Measurements from ENCODE around the gene CAPRIN2. TPM values are rescaled to one million over a fixed set of nuclear protein-coding genes. Genes with fewer than 3 reads are reported as not detected.
A peak's percentile ranks its signal among the peaks of the same experiment; 100 is the strongest.

Gene CAPRIN2
- total RNA-seq, 2 experiments from 2014 or later: 14.4 to 15.6 TPM

- peak overlapping the region; percentile 66 for H3K27ac Mint-ChIP-seq
- H3K4me3 Mint-ChIP-seq: peak overlapping the region; percentile 94
- CTCF ChIA-PET: interaction anchor here (0.6 to 3.8 kb wide), 7 partner anchors 9 to 557 kb away, joined by 3 to 36 read pairs (median 5); partner anchors contain the start of genes CAPRIN2 and DDX11
- peaks cover 29% of the 10 kb centered on the region for H3K4me1 Mint-ChIP-seq
- no peaks in the 10 kb centered on the region for H3K9me3 Mint-ChIP-seq
- H3K36me3 Mint-ChIP-seq (ENCODE audit: low read depth): peaks cover 6% of the 10 kb centered on the region
- DNase-seq: no peak
- H3K27me3 Mint-ChIP-seq: peaks cover 3% of the 10 kb centered on the region
- POLR2A ChIA-PET: interaction anchor here (1.2 to 2.1 kb wide), 8 partner anchors 9 to 1313 kb away, joined by 3 to 31 read pairs (median 5); partner anchors contain the start of genes CAPRIN2 and ERGIC2
These were observed 60.1 kb downstream of the CAPRIN2 start for GRCh38 chr12:30694412-30695198.

- no peak overlapping the region for H3K4me3 Mint-ChIP-seq
- peaks cover 29% of the 10 kb centered on the region for H3K4me1 Mint-ChIP-seq
- CTCF ChIA-PET: no interaction called here
- POLR2A ChIA-PET: no interaction called here
- DNase-seq: no peak
- H3K27ac Mint-ChIP-seq: no peak overlapping the region
- H3K9me3 Mint-ChIP-seq: no peaks in the 10 kb centered on the region
- no peaks in the 10 kb centered on the region for H3K27me3 Mint-ChIP-seq
- H3K36me3 Mint-ChIP-seq (ENCODE audit: low read depth): peaks cover 6% of the 10 kb centered on the region
These were observed 62.3 kb downstream of the CAPRIN2 start for GRCh38 chr12:30692470-30692869.

- CTCF ChIA-PET: no interaction called here
- Mint-ChIP-seq H3K9me3 (no peaks in the 10 kb centered on the region), H3K27me3 (no peaks in the 10 kb centered on the region), H3K36me3 (ENCODE audit: low read depth) (peaks cover 6% of the 10 kb centered on the region), H3K27ac (no peak overlapping the region), H3K4me1 (peaks cover 28% of the 10 kb centered on the region), H3K4me3 (no peak overlapping the region)
- POLR2A ChIA-PET: no interaction called here
- no peak for DNase-seq
These were observed 63.5 kb downstream of the CAPRIN2 start for GRCh38 chr12:30691122-30691879.

GRCh38 chr12:30687265-30687986 is 67.3 kb downstream of the CAPRIN2 start:
- Mint-ChIP-seq H3K36me3 (ENCODE audit: low read depth) (peaks cover 18% of the 10 kb centered on the region), H3K27me3 (no peaks in the 10 kb centered on the region), H3K9me3 (no peaks in the 10 kb centered on the region), H3K4me1 (peaks cover 3% of the 10 kb centered on the region), H3K27ac (no peak overlapping the region), H3K4me3 (no peak overlapping the region)
- no peak for DNase-seq
- POLR2A ChIA-PET: no interaction called here
- CTCF ChIA-PET: no interaction called here

DNA sequence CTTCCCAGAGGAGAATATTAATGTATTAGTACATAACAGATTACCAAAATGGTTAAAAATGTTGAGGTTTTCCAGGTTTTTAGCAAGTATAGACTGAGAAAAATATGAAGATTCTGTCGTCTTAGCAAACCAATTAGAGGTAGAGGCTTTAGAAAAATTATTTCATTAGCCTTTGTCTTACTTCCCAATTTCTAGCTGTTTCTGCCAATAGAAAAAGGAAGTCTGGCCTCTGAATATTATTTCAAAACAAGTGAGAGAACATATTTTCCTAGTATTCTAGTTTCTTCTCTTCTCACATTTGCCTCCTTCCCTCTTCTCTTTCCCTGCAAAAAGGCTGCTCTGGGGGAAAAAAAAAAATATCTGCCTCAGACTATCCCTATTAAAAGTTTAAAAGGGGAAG is 75.5 kb downstream of the CAPRIN2 start:
- Mint-ChIP-seq H3K27me3 (no peaks in the 10 kb centered on the region), H3K27ac (no peak overlapping the region), H3K4me3 (no peak overlapping the region), H3K4me1 (no peaks in the 10 kb centered on the region), H3K36me3 (ENCODE audit: low read depth) (peaks cover 51% of the 10 kb centered on the region), H3K9me3 (no peaks in the 10 kb centered on the region)
- CTCF ChIA-PET: no interaction called here
- POLR2A ChIA-PET: no interaction called here
- no peak for DNase-seq

- H3K9me3 Mint-ChIP-seq: no peaks in the 10 kb centered on the region
- POLR2A ChIA-PET: no interaction called here
These were observed 76.5 kb downstream of the CAPRIN2 start for GRCh38 chr12:30678221-30678620.

DNA sequence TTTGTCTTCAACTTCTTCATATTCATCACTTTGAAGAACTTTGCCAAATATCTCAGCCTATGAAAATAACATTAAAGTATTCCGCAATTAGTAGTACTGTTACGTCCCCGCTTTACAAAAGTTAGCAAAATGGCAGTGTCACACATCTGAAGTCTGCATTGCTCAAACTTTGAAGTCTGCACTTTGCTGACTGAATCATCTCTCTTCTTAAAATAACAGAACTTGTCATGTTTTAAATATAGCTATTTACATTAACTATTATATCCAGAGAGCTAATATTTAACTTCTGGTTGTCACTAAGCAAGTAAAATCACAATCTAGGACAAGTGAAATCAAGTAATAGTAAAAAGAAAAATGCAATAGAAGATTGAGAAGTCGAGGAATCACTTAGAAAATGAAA is 93.5 kb downstream of the CAPRIN2 start:
- H3K36me3 Mint-ChIP-seq (ENCODE audit: low read depth): peaks cover 28% of the 10 kb centered on the region
- POLR2A ChIA-PET: no interaction called here
- no peak overlapping the region for H3K4me3 Mint-ChIP-seq
- no peaks in the 10 kb centered on the region for H3K9me3 Mint-ChIP-seq
- H3K4me1 Mint-ChIP-seq: no peaks in the 10 kb centered on the region
- H3K27me3 Mint-ChIP-seq: no peaks in the 10 kb centered on the region
- DNase-seq: no peak
- CTCF ChIA-PET: no interaction called here
- no peak overlapping the region for H3K27ac Mint-ChIP-seq

More at GRCh38 chr12:30678221-30678620, 76.5 kb downstream of the CAPRIN2 start:
- peaks cover 47% of the 10 kb centered on the region for H3K36me3 Mint-ChIP-seq (ENCODE audit: low read depth)
- DNase-seq: no peak
- H3K27me3 Mint-ChIP-seq: no peaks in the 10 kb centered on the region
- H3K4me3 Mint-ChIP-seq: no peak overlapping the region
- H3K27ac Mint-ChIP-seq: no peak overlapping the region
- no peaks in the 10 kb centered on the region for H3K4me1 Mint-ChIP-seq
- CTCF ChIA-PET: no interaction called here

Other genes with a start within 250 kb of the CAPRIN2 start
- gene IPO8, start 59.1 kb downstream of the CAPRIN2 start, total RNA-seq: 10 to 100 TPM; 41.7 to 46.1 TPM
- not detected for gene TSPAN11, start 171.8 kb upstream of the CAPRIN2 start, total RNA-seq